ENCODE measurements around the gene PLA2G2E.
"Not testable (repeated sequence)": the region's sequence is repeated elsewhere in the genome, so short reads cannot be mapped to it uniquely, and the experiment has no call there.

PLA2G2E gene

GRCh38 chr1:19892628-19893168 is 30.7 kb downstream of the PLA2G2E start:
- no peak for DNase-seq (ENCODE audit: low read depth, low spot score)
- no peak overlapping the region for H3K4me3 ChIP-seq (ENCODE audit: low read length)

- no peak for DNase-seq (ENCODE audit: low read depth, low spot score)
- H3K4me3 ChIP-seq (ENCODE audit: low read length): no peak overlapping the region
Observed at GRCh38 chr1:19892129-19892528, 31.3 kb downstream of the PLA2G2E start.

GRCh38 chr1:19889656-19890055 is 33.8 kb downstream of the PLA2G2E start:
- no peak for DNase-seq (ENCODE audit: low read depth, low spot score)
- H3K4me3 ChIP-seq (ENCODE audit: low read length): no peak overlapping the region

- DNase-seq (ENCODE audit: low read depth, low spot score): no peak
- no peak overlapping the region for H3K4me3 ChIP-seq (ENCODE audit: low read length)
Observed at GRCh38 chr1:19888112-19888511, 35.3 kb downstream of the PLA2G2E start.

GRCh38 chr1:19885821-19886220 is 37.6 kb downstream of the PLA2G2E start:
- DNase-seq (ENCODE audit: low read depth, low spot score): no peak
- no peak overlapping the region for H3K4me3 ChIP-seq (ENCODE audit: low read length)

GRCh38 chr1:19884312-19884711 is 39.1 kb downstream of the PLA2G2E start:
- no peak for DNase-seq (ENCODE audit: low read depth, low spot score)
- no peak overlapping the region for H3K4me3 ChIP-seq (ENCODE audit: low read length)

GRCh38 chr1:19882111-19883071 is 41.0 kb downstream of the PLA2G2E start, which contains the start of gene OTUD3:
Gene OTUD3, plus strand, starts transcription at chr1:19882395. Its CDS starts 119 bp downstream, at chr1:19882514.
- peak within 1 kb of the TSS; percentile 86 for H3K4me3 ChIP-seq (ENCODE audit: low read length)
- DNase-seq (ENCODE audit: low read depth, low spot score): peak; percentile 98

- DNase-seq (ENCODE audit: low read depth, low spot score); H3K4me3 ChIP-seq (ENCODE audit: low read length): not testable (repeated sequence)
Observed at GRCh38 chr1:19880841-19881240, 42.6 kb downstream of the PLA2G2E start.

GRCh38 chr1:19879661-19880060 is 43.8 kb downstream of the PLA2G2E start:
- no peak overlapping the region for H3K4me3 ChIP-seq (ENCODE audit: low read length)
- no peak for DNase-seq (ENCODE audit: low read depth, low spot score)

- no peak overlapping the region for H3K4me3 ChIP-seq (ENCODE audit: low read length)
- DNase-seq (ENCODE audit: low read depth, low spot score): no peak
Observed at GRCh38 chr1:19879227-19879626, 44.2 kb downstream of the PLA2G2E start.

GRCh38 chr1:19878637-19878985 is 44.8 kb downstream of the PLA2G2E start:
- no peak for DNase-seq (ENCODE audit: low read depth, low spot score)
- H3K4me3 ChIP-seq (ENCODE audit: low read length): no peak overlapping the region

- no peak for DNase-seq (ENCODE audit: low read depth, low spot score)
- H3K4me3 ChIP-seq (ENCODE audit: low read length): no peak overlapping the region
Observed at GRCh38 chr1:19877821-19878636, 45.4 kb downstream of the PLA2G2E start.

GRCh38 chr1:19877181-19877750 is 46.2 kb downstream of the PLA2G2E start:
- DNase-seq (ENCODE audit: low read depth, low spot score): no peak
- H3K4me3 ChIP-seq (ENCODE audit: low read length): no peak overlapping the region

GRCh38 chr1:19872190-19872589 is 51.2 kb downstream of the PLA2G2E start:
- DNase-seq (ENCODE audit: low read depth, low spot score): no peak
- no peak overlapping the region for H3K4me3 ChIP-seq (ENCODE audit: low read length)
